Type B pancreatic cell (in vitro differentiated cells): ENCODE measurements around the gene LAMA5. TPM values are rescaled to one million over a fixed set of nuclear protein-coding genes. Genes with fewer than 3 reads are reported as not detected.

Source experiments
- DNase-seq: peaks from one replicate; pipeline ENCODE4 v3.0.0; 2021; ENCODE audit warnings: mixed read lengths; ENCODE audit not compliant: unreplicated experiment; ENCODE audit errors: extremely low spot score
- H3K27ac Mint-ChIP-seq: 2 replicates; pipeline ENCODE4 v1.8.0; 2021; ENCODE audit warnings: mild to moderate bottlenecking, mixed read lengths
- H3K27me3 Mint-ChIP-seq: 2 replicates; pipeline ENCODE4 v1.8.0; 2021; ENCODE audit warnings: mixed read lengths
- H3K36me3 Mint-ChIP-seq: 2 replicates; pipeline ENCODE4 v1.8.0; 2021; ENCODE audit warnings: mixed read lengths
- H3K4me1 Mint-ChIP-seq: one replicate; pipeline ENCODE4 v1.8.0; 2021; ENCODE audit warnings: mixed read lengths; ENCODE audit not compliant: unreplicated experiment
- H3K4me3 Mint-ChIP-seq: 2 replicates; pipeline ENCODE4 v1.8.0; 2021; ENCODE audit warnings: mild to moderate bottlenecking, mixed read lengths
- H3K9me3 Mint-ChIP-seq: 2 replicates; pipeline ENCODE4 v1.8.0; 2021; ENCODE audit warnings: mixed read lengths
- total RNA-seq: library from RNA; stranded (reverse); gene quantifications from 2 replicates; pipeline ENCODE4 v1.2.1, GENCODE V29; 2021; ENCODE audit warnings: low replicate concordance
- TF ChIP-seq, protein P1 (sequence below): fragments of 200-600 bp; sonication (generic); conservative IDR thresholded peaks from 2 replicates; pipeline ENCODE4 v1.5.0; 2021; ENCODE audit warnings: antibody characterized with exemption, mild to moderate bottlenecking

LAMA5 gene
- total RNA-seq, 1 donor from 2014 or later: 246 TPM

- no peaks in the 10 kb centered on the region for H3K36me3 Mint-ChIP-seq
- DNase-seq: no peak
- H3K4me1 Mint-ChIP-seq: no peaks in the 10 kb centered on the region
- TF ChIP-seq, protein P1, sequence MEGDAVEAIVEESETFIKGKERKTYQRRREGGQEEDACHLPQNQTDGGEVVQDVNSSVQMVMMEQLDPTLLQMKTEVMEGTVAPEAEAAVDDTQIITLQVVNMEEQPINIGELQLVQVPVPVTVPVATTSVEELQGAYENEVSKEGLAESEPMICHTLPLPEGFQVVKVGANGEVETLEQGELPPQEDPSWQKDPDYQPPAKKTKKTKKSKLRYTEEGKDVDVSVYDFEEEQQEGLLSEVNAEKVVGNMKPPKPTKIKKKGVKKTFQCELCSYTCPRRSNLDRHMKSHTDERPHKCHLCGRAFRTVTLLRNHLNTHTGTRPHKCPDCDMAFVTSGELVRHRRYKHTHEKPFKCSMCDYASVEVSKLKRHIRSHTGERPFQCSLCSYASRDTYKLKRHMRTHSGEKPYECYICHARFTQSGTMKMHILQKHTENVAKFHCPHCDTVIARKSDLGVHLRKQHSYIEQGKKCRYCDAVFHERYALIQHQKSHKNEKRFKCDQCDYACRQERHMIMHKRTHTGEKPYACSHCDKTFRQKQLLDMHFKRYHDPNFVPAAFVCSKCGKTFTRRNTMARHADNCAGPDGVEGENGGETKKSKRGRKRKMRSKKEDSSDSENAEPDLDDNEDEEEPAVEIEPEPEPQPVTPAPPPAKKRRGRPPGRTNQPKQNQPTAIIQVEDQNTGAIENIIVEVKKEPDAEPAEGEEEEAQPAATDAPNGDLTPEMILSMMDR: no peak
- no peak overlapping the region for H3K27ac Mint-ChIP-seq
- H3K27me3 Mint-ChIP-seq: no peaks in the 10 kb centered on the region
- H3K9me3 Mint-ChIP-seq: no peaks in the 10 kb centered on the region
- no peak overlapping the region for H3K4me3 Mint-ChIP-seq
These were observed 34.7 kb downstream of the LAMA5 start for GRCh38 chr20:62332421-62332820.

DNA sequence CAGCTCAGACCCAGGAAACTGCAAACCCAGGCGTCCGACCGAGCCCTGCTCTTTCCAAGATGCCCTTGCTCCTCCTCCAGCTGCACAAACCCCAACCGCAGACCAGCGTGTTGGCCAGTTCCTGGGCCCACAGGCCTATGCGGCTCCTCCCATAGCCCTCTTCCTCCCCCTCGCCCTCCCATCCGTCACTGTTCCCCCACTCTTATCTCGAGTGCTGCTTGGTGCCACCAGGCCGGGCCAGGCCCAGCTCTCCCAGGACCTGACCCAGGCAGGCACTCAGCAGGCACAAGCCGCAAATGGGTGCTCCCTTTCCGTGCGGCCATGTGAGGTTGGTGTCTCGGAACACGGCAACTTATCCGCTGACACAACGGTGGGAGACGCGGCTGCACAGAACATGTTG, 35.8 kb downstream of the LAMA5 start:
- no peaks in the 10 kb centered on the region for H3K9me3 Mint-ChIP-seq
- no peaks in the 10 kb centered on the region for H3K4me1 Mint-ChIP-seq
- TF ChIP-seq, protein P1: no peak
- no peak overlapping the region for H3K27ac Mint-ChIP-seq
- no peaks in the 10 kb centered on the region for H3K36me3 Mint-ChIP-seq
- H3K4me3 Mint-ChIP-seq: no peak overlapping the region
- no peaks in the 10 kb centered on the region for H3K27me3 Mint-ChIP-seq
- DNase-seq: no peak

DNA sequence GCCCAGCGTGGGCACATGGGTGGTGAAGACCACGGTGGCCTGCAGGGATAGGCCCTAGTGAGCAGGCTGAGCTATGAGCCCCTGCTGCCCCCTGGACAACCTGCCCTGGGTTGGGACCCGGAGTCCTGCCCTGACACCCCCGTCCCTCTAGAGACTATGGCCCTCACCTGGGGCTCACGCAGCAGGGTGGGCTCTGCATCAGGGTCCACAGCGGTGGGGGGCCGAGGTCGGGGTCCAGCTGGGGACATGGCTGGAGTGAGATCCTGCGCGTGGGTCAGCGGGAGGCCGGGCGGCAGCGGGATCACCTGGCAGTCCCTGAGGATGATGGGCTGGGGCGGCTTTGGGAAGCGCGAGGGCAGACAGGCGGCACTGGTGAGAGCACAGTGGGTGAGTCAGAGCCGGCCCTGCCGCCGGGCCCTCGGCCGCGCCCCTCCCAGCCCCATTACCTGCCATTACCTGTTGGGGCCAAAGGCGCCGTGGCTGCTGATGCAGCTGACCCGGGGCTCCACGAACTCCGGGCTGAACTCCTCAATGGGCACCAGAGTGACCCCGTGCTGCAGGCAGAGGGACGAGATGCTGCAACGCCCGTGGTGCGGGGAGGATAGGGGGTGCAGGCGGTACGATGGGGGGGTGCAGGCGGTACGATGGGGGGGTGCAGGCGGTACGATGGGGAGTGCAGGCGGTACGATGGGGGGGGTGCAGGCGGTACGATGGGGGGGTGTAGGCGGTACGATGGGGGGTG, 36.4 kb downstream of the LAMA5 start:
- TF ChIP-seq, protein P1: no peak
- H3K4me3 Mint-ChIP-seq: no peak overlapping the region

DNA sequence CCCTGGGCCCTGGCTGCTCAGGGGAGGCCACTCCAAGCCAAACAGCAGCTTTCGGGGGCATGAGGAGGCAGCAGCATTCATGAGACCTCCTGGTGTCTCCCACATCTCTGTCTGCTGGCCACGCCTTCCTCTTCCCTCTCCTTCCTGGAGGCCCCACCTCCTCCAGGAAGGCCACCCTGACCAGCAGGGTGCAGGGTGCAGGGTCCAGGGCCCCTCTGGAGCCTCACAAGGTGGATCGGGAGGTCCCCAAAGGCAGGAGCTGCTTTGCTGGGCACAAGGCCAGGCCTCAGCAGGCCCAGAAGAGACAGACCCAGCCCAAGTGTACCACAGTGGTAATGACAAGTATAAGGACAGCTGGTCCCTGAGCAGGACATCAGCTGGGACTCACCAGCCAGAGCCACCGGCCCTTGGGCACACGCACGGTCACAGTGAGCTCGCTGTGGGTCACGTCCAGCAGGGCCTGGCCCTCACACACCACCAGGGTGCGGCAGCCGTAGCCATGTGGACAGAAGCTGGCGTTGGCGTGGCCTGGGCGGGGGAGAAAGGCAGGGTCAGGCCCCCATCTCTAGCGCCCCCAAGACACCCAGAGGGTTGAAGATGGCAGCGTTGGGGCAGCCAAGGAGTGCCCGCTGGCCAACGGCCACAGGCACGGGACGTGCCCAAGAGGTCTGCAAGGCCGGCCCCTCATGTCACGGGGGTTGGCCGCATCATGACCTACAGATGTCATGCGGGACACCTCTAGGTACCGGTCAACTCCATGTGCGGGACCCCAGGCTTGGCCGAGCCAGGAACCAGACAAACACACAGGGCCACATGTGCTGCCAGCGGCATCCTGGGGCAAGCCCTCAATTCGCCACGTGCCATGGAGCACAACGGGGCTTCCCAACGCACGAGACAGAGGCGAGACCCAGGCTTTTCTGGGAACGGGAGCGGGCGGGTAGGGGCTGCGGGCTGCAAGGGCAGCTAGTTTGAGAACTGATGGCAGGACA, 37.4 kb downstream of the LAMA5 start:
- no peaks in the 10 kb centered on the region for H3K27me3 Mint-ChIP-seq
- H3K4me1 Mint-ChIP-seq: no peaks in the 10 kb centered on the region
- DNase-seq: no peak
- H3K4me3 Mint-ChIP-seq: no peak overlapping the region
- no peak overlapping the region for H3K27ac Mint-ChIP-seq
- TF ChIP-seq, protein P1: no peak
- no peaks in the 10 kb centered on the region for H3K9me3 Mint-ChIP-seq
- no peaks in the 10 kb centered on the region for H3K36me3 Mint-ChIP-seq

More for the DNA sequence above, 36.4 kb downstream of the LAMA5 start:
- Mint-ChIP-seq H3K9me3 (no peaks in the 10 kb centered on the region), H3K36me3 (no peaks in the 10 kb centered on the region), H3K4me1 (no peaks in the 10 kb centered on the region), H3K27me3 (no peaks in the 10 kb centered on the region), H3K27ac (no peak overlapping the region)
- no peak for DNase-seq

GRCh38 chr20:62328684-62329388, 38.3 kb downstream of the LAMA5 start:
- TF ChIP-seq, protein P1: no peak
- Mint-ChIP-seq H3K27me3 (no peaks in the 10 kb centered on the region), H3K27ac (no peak overlapping the region), H3K4me1 (no peaks in the 10 kb centered on the region), H3K36me3 (no peaks in the 10 kb centered on the region), H3K9me3 (no peaks in the 10 kb centered on the region), H3K4me3 (no peak overlapping the region)
- DNase-seq: no peak
